C4-2B (cell line): ENCODE measurements around the gene PPFIBP1.

Experiments
- ZFX ChIP-seq: fragments of 450-650 bp; IDR thresholded peaks from 2 replicates; pipeline ENCODE4 v1.6.1; 2017
- TF ChIP-seq, protein P1 (sequence below): fragments of 450-650 bp; conservative IDR thresholded peaks from 2 replicates; pipeline ENCODE4 v1.5.1; 2017; ENCODE audit warnings: mild to moderate bottlenecking

DNA sequence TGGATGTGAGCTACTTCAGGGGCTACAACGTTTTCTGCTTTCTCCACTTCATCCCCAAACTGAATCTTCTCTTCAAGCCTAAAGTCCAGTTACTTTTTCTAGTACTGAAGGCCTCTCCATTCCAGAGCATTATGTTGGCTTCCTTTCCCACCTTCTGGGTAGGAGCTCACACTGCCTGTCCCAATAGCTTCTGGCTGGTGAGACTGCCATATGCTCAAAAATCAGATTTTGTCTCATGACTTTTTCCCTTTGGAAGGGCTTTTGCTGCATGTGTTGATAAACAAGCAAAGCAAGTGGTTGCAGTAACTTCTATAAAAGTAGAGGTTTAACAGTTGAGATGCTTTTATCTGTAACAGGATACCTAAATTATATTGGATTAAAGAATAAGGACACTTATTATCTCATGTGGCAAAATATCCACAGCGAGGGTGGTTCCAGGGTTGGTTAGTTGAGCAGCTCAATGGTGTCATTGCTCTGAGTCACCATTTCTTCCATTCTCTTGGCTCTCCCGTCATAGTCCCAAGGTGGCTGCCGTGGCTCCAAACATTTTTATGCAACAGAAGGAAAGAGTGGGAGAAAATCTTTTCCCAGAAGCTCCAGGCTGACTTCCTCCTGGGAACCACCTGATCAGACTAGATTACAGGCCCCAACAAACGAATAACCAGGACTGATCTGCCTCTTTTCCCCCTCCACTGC, 15.1 kb upstream of the PPFIBP1 start:
- TF ChIP-seq, protein P1, sequence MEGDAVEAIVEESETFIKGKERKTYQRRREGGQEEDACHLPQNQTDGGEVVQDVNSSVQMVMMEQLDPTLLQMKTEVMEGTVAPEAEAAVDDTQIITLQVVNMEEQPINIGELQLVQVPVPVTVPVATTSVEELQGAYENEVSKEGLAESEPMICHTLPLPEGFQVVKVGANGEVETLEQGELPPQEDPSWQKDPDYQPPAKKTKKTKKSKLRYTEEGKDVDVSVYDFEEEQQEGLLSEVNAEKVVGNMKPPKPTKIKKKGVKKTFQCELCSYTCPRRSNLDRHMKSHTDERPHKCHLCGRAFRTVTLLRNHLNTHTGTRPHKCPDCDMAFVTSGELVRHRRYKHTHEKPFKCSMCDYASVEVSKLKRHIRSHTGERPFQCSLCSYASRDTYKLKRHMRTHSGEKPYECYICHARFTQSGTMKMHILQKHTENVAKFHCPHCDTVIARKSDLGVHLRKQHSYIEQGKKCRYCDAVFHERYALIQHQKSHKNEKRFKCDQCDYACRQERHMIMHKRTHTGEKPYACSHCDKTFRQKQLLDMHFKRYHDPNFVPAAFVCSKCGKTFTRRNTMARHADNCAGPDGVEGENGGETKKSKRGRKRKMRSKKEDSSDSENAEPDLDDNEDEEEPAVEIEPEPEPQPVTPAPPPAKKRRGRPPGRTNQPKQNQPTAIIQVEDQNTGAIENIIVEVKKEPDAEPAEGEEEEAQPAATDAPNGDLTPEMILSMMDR = no peak
- TF ChIP-seq ZFX = no peak
